GM19193 (cell line): ENCODE measurements around the gene PDE4D.

Experiments
- POLR2A ChIP-seq: IDR thresholded peaks from 4 replicates; pipeline ENCODE4 v1.6.1; 2011; ENCODE audit not compliant: insufficient read depth, insufficient read length; ENCODE audit errors: extremely low read depth

Gene PDE4D

GRCh38 chr5:59264639-59265245 lies 628.8 kb downstream of the PDE4D start:
- TF ChIP-seq POLR2A = no peak

- TF ChIP-seq POLR2A = no peak
These were observed 629.5 kb downstream of the PDE4D start for GRCh38 chr5:59264013-59264412.

GRCh38 chr5:59261969-59262368 lies 631.6 kb downstream of the PDE4D start:
- TF ChIP-seq POLR2A = no peak

GRCh38 chr5:59260973-59261372 lies 632.6 kb downstream of the PDE4D start:
- no peak for TF ChIP-seq POLR2A

GRCh38 chr5:59260200-59260599 lies 633.3 kb downstream of the PDE4D start:
- TF ChIP-seq POLR2A = no peak

GRCh38 chr5:59259237-59259636 lies 634.3 kb downstream of the PDE4D start:
- no peak for TF ChIP-seq POLR2A

- TF ChIP-seq POLR2A = no peak
These were observed 635.8 kb downstream of the PDE4D start for GRCh38 chr5:59257488-59258400.

GRCh38 chr5:59256331-59256730 lies 637.2 kb downstream of the PDE4D start:
- no peak for TF ChIP-seq POLR2A

GRCh38 chr5:59254055-59254687 lies 639.4 kb downstream of the PDE4D start:
- no peak for TF ChIP-seq POLR2A

GRCh38 chr5:59253625-59254024 lies 639.9 kb downstream of the PDE4D start:
- no peak for TF ChIP-seq POLR2A

- TF ChIP-seq POLR2A = no peak
These were observed 641.9 kb downstream of the PDE4D start for GRCh38 chr5:59251627-59252026.

GRCh38 chr5:59249726-59250125 lies 643.8 kb downstream of the PDE4D start:
- TF ChIP-seq POLR2A = no peak

GRCh38 chr5:59249160-59249559 lies 644.4 kb downstream of the PDE4D start:
- no peak for TF ChIP-seq POLR2A

GRCh38 chr5:59246882-59247281 lies 646.6 kb downstream of the PDE4D start:
- TF ChIP-seq POLR2A = no peak

GRCh38 chr5:59246145-59246869 lies 647.2 kb downstream of the PDE4D start:
- TF ChIP-seq POLR2A = no peak
